Tibial artery (tissue), 4 donors: Measurements from ENCODE around the gene MTHFD2L.

Experiments used
- DNase-seq, 2 donors: peaks; one replicate each; pipeline ENCODE4 v3.0.0-alpha.2; 2019
- H3K27ac ChIP-seq, 2 donors: fragments of 200-600 bp; sonication (generic) in 1 of 2; 1 replicate in 1 of 2; 2 replicates in 1 of 2; pipeline ENCODE4 v1.5.1; 2018 to 2019; ENCODE audit warnings: mild to moderate bottlenecking in 1 of 2
- H3K27me3 ChIP-seq, 2 donors: fragments of 200-600 bp; sonication (generic) in 1 of 2; one replicate each; pipeline versions ENCODE4 v1.5.1 to v1.6.0; 2016 to 2019
- H3K36me3 ChIP-seq, 3 donors: fragments of 200-600 bp; sonication (generic) in 2 of 3; one replicate each; pipeline ENCODE4 v1.5.1; 2016 to 2019; ENCODE audit warnings: mild to moderate bottlenecking in 2 of 3
- H3K4me1 ChIP-seq, 4 donors: fragments of 200-600 bp; sonication (generic) in 2 of 4; 1 replicate in 3 of 4; 2 replicates in 1 of 4; pipeline ENCODE4 v1.5.1; 2016 to 2019
- H3K4me3 ChIP-seq, 2 donors: fragments of 200-600 bp; sonication (generic) in 1 of 2; 1 replicate in 1 of 2; 2 replicates in 1 of 2; pipeline ENCODE4 v1.5.1; 2018 to 2019; ENCODE audit warnings: mild to moderate bottlenecking in 2 of 2
- H3K9me3 ChIP-seq, 3 donors: fragments of 200-600 bp; sonication (generic) in 1 of 3; one replicate each; pipeline ENCODE4 v1.5.1; 2016 to 2019
- intact Hi-C: fragments of 100-400 bp; cut with DNase I; formaldehyde crosslinking; loops from one replicate; pipeline ENCODE4 v1.15.0; 2023; ENCODE audit warnings: low total_unique reads
- TF ChIP-seq, protein P1 (sequence below), 2 experiments: fragments of 200-600 bp in 1 of 2; fragments of 450-650 bp in 1 of 2; IDR thresholded peaks; one replicate each; pipeline ENCODE4 v1.5.1; 2017 to 2019; ENCODE audit warnings: antibody characterized with exemption in 2 of 2, mild to moderate bottlenecking in 1 of 2, moderate library complexity in 1 of 2

MTHFD2L gene

GRCh38 chr4:74157561-74158465 lies at the start of gene MTHFD2L:
MTHFD2L (plus strand) TSS chr4:74158118; CDS start chr4:74158139, 21 bp downstream.
- intact Hi-C loops = loop anchor here (5.0 kb wide), 1 partner anchor 1519 kb away; no protein-coding TSS in a partner anchor
- peak within 1 kb of the TSS; percentile 66 to 68 for H3K4me3 ChIP-seq
- H3K4me1 ChIP-seq = peaks cover 0 to 12% (median 5%) of the 10 kb centered on the region in 4 donors
- no peaks in the 10 kb centered on the region for H3K27me3 ChIP-seq
- TF ChIP-seq, protein P1, sequence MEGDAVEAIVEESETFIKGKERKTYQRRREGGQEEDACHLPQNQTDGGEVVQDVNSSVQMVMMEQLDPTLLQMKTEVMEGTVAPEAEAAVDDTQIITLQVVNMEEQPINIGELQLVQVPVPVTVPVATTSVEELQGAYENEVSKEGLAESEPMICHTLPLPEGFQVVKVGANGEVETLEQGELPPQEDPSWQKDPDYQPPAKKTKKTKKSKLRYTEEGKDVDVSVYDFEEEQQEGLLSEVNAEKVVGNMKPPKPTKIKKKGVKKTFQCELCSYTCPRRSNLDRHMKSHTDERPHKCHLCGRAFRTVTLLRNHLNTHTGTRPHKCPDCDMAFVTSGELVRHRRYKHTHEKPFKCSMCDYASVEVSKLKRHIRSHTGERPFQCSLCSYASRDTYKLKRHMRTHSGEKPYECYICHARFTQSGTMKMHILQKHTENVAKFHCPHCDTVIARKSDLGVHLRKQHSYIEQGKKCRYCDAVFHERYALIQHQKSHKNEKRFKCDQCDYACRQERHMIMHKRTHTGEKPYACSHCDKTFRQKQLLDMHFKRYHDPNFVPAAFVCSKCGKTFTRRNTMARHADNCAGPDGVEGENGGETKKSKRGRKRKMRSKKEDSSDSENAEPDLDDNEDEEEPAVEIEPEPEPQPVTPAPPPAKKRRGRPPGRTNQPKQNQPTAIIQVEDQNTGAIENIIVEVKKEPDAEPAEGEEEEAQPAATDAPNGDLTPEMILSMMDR (IDR thresholded peaks at IDR 0.05) = no peak
- DNase-seq = peak; percentile 91 to 97
- no peaks in the 10 kb centered on the region for H3K9me3 ChIP-seq
- H3K27ac ChIP-seq = peak within 1 kb of the TSS; percentile 81 to 82
- H3K36me3 ChIP-seq = peaks cover 0 to 4% (median 0%) of the 10 kb centered on the region in 3 donors

DNA sequence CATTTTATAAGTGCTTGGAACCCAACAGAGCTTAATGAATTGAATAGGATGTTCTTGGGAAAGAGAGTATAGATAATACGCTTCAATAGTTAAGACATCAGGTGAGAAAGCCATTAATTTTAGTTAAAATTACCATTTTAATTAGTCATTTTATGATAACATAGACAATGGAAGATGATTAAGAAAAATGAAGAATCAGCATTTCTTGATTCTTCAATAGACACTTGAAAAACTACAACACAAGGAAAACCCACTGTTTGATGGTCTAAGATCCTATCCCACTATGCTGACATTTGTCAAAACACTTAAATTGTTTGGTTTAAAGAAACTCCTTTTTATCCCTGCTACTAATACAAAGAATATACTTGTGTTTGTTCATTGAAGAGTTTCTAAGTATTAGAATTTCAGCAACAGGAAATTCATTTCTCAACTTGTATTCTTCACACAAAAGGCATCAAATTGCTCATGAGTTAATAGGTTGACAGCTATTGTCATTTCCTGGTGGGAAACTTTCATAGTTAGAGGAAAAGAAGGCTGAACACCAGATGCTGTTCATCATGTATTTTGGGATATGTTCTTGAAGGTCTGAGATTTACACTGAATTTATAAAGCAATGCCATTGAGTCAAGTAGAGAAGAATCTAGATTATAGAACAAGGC lies 49.3 kb upstream of the MTHFD2L start:
- H3K9me3 ChIP-seq = no peaks in the 10 kb centered on the region
- TF ChIP-seq, protein P1 (IDR thresholded peaks at IDR 0.05) = no peak
- H3K4me3 ChIP-seq = no peak overlapping the region
- peaks cover 0 to 76% (median 36%) of the 10 kb centered on the region in 4 donors for H3K4me1 ChIP-seq
- intact Hi-C loops = no loop called here
- H3K36me3 ChIP-seq = no peaks in the 10 kb centered on the region
- no peaks in the 10 kb centered on the region for H3K27me3 ChIP-seq
- DNase-seq = no peak
- H3K27ac ChIP-seq = peak overlapping the region; percentile 75 to 77

- Histone ChIP-seq H3K27ac (peak overlapping the region; percentile 75 to 77), H3K36me3 (no peaks in the 10 kb centered on the region), H3K27me3 (no peaks in the 10 kb centered on the region), H3K9me3 (no peaks in the 10 kb centered on the region), H3K4me3 (no peak overlapping the region), H3K4me1 (peaks cover 0 to 76% (median 36%) of the 10 kb centered on the region in 4 donors)
- TF ChIP-seq, protein P1 (IDR thresholded peaks at IDR 0.05) = no peak
- intact Hi-C loops = no loop called here
- DNase-seq = peak in 1 of 2 donors; percentile 55
Observed at GRCh38 chr4:74109116-74109869, 48.6 kb upstream of the MTHFD2L start.

DNA sequence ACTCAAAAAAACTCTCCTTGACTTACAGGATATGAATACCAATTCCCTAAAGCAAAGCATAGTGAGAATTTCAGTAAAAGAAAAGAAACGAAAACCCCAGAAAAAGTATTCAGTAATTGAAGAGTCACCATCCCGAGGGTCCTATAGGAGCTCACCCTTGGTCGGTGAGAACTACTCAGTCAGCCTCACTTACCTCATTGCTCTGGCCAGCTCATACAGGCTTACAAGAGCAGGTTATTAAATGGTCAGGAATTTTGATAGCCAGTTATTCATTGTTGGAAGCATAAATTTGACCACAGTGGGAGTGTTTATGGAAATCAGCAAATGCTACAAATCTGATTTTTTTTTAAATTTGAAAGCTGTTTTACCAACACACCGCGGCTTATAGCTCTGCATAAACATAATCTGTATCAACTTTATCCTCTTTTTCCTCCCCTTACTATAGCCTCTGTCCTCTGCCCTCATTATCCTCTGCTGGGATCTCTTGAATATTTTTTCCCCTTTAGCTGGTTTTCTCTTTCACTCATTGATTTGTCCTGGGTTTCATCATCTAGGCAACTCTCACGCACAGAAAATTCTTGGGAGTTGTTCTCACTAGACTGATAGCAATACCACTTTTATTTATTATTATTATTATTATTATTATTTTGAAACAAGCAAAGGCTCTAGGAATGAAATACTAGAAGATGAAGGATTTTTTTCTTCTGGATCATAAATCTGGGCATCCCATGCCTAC lies 47.9 kb upstream of the MTHFD2L start:
- no peaks in the 10 kb centered on the region for H3K27me3 ChIP-seq
- H3K36me3 ChIP-seq = no peaks in the 10 kb centered on the region
- H3K4me3 ChIP-seq = no peak overlapping the region
- peaks cover 0 to 78% (median 36%) of the 10 kb centered on the region in 4 donors for H3K4me1 ChIP-seq
- intact Hi-C loops = no loop called here
- H3K9me3 ChIP-seq = no peaks in the 10 kb centered on the region
- H3K27ac ChIP-seq = peak overlapping the region; percentile 75 to 77
- DNase-seq = no peak
- TF ChIP-seq, protein P1 (IDR thresholded peaks at IDR 0.05) = no peak

DNA sequence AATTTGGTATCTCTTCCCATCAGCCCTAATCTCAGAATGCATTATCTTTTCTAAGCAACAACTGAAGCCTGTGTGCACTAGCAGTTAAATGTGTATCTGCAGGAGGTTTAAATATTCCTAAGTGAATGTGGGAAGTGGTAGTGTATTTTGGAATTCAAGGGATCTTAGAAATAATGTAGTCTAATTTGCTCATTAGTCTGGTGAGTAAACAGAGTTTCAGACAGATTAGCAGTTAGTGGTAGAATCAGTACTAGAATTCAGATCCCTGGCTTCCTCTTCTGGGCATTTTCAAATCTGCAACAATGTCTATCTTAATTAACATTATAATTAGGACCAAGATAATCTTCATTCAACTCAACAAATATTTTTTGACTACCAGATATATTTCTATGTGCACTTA lies 47.2 kb upstream of the MTHFD2L start:
- DNase-seq = no peak
- Histone ChIP-seq H3K27ac (peak overlapping the region; percentile 75 to 77), H3K27me3 (no peaks in the 10 kb centered on the region), H3K36me3 (no peaks in the 10 kb centered on the region), H3K4me3 (no peak overlapping the region), H3K4me1 (peaks cover 0 to 72% (median 35%) of the 10 kb centered on the region in 4 donors), H3K9me3 (no peaks in the 10 kb centered on the region)
- TF ChIP-seq, protein P1 (IDR thresholded peaks at IDR 0.05) = no peak
- intact Hi-C loops = no loop called here
